Measurements from ENCODE around the gene P3H2. TPM values are rescaled to one million over a fixed set of nuclear protein-coding genes. Genes with fewer than 3 reads are reported as not detected.

Gene P3H2
- polyA plus RNA-seq, 3 donors: 93.0 to 114 (median 105) TPM

DNA sequence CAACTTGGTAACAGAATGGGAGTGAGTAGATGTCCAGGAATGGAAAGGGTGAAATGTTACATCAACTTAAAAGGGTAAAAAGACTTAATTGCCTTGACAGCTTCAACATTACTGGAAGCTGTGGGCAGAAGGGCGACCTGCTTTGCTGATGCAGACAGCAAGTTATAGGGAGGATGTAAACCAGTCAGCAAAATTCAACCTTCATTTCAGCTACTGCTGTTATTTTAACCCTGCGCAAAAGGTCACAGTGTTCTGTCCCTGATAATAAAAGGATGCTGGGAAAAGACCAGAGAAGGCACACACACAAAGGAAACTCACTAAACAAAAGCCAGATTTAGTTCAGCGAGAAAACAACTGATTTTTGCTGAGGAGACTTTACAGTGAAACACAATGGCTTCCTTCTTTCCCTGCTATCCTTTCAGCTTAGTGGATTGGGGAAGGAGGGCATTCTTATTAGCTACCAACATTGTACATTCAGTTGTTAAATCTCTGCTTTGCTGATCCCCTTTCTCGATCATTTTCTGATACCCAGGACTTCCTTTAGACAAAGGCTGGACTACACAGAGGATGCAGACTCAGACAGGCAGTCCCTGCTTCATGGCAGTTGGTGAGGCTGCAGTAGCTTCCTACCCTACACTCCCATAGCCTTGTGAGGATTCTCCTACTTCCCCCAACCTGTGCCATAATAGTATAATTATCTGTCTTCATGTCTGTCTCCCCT is 62.0 kb downstream of the P3H2 start:
- DNase-seq (ENCODE audit: low read depth in 3 of 3, low spot score in 2 of 3): no peak

DNA sequence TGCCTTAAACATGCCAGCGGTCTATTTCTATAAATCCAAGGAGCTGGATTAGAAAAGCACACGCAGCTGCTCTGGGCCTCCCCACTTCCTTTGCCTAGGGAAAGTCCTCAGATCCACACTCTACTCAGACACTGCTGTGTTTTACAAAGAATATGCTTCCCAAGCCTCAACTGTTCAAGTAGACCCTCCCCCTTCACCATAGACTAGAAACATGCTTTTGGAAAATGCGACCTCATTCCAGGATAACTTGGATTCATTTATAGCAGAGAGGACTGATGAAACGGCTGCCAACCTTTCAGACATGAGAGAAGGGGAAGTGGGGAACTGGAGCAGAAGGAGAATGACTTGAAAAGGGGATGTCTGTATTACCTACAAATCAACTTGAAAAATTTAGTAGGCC is 64.0 kb downstream of the P3H2 start:
- DNase-seq (ENCODE audit: low read depth in 3 of 3, low spot score in 2 of 3): no peak

GRCh38 chr3:190055773-190056172 is 64.9 kb downstream of the P3H2 start:
- no peak for DNase-seq (ENCODE audit: low read depth in 3 of 3, low spot score in 2 of 3)

DNA sequence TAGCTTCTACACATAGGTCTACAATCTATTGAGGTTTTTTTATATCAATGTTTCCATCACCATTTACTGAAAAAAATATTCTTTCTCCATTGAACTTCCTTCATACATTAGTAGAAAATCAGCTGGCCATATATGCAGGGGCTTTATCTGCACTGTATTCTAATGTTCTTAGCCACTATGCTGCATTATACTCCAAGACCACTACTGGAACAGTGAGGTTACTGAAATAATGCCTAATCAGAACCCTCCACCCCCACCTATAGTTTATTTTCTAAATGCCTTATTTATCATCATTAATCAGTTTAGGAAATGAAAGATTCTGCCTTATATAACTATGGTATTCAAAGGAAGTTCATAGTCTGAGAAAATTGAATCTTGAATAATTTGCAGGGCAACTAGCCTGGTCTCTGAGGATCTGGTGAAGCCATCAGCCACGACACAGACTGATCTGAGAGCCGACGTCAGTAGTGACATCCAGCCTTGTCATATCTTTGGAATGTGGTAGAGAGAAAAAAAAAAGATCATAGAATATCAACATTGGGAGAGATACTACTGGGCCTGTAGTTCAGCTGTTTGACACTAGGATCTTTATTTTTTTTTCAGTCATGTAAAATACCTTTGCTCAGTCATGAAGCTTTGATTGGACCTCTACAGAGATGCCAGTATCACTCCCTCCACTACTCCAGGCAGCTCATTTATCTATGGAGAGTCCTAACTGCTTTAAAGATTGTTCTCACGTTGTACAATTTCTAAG is 66.6 kb downstream of the P3H2 start:
- DNase-seq (ENCODE audit: low read depth in 3 of 3, low spot score in 2 of 3): no peak

DNA sequence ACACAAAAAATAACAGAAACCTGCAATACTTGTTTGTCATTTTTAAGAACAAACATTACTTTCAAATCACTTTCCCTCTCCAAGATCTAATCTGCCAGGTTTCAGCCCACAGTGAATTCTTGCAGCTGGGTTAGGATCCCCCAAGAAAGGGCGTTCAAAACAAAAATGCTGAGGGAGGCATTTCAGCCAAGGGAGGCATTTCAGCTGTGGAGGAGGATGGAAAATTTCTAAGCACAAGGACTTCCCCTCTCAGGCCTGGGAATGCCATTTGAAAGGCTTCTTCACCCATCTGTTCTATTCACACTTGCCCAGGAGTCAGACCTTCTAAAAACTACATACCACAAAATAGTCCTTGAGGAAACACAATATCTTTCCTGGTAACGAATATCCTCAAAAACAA is 69.1 kb downstream of the P3H2 start:
- no peak for DNase-seq (ENCODE audit: low read depth in 3 of 3, low spot score in 2 of 3)

DNA sequence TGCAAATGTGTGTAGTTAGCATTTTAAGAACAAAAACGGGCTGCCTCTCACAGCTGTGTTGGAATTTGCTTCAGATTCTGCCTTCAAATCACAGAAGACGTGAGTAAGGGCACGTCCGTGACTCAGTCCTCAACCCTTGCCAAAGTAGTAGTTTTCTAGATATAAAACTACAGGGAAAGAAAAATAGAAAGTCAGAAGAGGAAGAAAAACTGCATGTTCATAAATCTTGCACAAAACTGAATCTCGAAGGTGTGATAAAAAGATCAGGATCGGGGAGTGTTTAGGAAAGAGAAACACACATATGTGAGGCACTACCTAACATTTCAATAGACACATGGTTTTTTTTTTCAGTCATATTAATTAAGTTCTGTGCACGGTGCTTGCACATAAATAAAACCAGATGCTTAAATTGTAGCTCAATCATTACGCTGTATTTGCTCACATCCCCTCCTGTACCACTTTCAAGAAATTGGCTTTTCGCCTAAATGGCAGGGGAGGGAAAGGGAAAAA is 71.7 kb downstream of the P3H2 start:
- no peak for DNase-seq (ENCODE audit: low read depth in 3 of 3, low spot score in 2 of 3)

DNA sequence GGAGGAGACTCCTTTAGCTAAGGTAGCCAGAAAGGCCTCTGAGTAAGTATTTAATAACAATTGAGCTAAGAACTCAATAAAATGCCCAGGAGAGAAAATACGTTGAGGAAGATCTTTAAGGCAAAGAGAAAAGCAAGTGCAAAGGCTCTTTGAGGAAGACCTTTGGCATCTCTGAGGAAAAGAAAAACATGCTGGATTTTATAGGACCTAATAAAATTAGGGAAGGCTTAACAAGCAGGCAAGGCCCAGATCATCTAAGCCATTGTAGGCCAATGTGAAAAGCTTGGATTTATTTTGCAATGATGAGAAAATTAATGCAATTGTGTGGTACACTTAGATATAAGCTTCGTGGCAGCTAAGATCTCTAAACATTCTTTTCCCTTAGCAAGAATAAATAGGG is 75.7 kb downstream of the P3H2 start:
- no peak for DNase-seq (ENCODE audit: low read depth in 3 of 3, low spot score in 2 of 3)

DNA sequence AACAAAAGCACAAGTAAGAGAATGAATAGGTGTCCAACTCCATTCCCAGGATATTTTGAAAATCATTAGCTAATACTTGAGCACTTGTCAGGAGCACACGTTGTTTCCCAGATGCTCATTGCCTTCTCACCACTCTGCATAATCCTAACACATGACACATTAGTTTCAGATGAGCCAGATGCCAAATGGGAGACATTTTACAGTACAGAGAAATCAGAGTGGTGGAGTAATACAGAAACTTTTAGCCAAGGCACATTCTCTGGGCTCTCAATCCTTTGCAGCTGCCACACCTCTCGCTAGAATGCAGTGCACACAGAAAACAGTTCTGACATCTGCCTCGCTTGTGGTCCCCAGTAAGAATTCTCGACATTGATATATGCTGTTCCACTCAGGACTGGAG is 76.6 kb downstream of the P3H2 start:
- no peak for DNase-seq (ENCODE audit: low read depth in 3 of 3, low spot score in 2 of 3)

- DNase-seq (ENCODE audit: low read depth in 3 of 3, low spot score in 2 of 3): no peak
These were observed 77.0 kb downstream of the P3H2 start for GRCh38 chr3:190043741-190044140.

DNA sequence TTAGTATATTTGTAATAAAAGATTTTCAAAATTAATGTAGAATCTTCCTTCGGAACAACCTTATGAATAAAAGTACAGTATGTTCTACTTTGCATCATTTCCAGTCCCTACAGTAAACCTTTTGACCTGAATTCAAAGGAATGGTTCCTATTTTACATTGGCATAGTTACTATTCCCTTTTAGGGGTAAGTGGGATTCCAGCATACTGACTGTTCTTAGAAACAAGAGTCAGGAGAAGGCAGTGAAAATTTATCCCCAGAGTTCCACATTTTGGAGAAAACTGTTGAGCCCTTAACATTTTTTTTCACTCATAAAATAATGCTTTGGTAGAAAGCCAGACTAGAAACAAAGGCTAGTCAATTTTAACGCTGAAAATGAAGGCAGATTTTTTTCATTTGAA is 78.1 kb downstream of the P3H2 start:
- no peak for DNase-seq (ENCODE audit: low read depth in 3 of 3, low spot score in 2 of 3)

- DNase-seq (ENCODE audit: low read depth in 3 of 3, low spot score in 2 of 3): no peak
These were observed 79.2 kb downstream of the P3H2 start for GRCh38 chr3:190041333-190042041.

- no peak for DNase-seq (ENCODE audit: low read depth in 3 of 3, low spot score in 2 of 3)
These were observed 80.6 kb downstream of the P3H2 start for GRCh38 chr3:190040145-190040544.

- no peak for DNase-seq (ENCODE audit: low read depth in 3 of 3, low spot score in 2 of 3)
These were observed 82.4 kb downstream of the P3H2 start for GRCh38 chr3:190038050-190038933.

DNA sequence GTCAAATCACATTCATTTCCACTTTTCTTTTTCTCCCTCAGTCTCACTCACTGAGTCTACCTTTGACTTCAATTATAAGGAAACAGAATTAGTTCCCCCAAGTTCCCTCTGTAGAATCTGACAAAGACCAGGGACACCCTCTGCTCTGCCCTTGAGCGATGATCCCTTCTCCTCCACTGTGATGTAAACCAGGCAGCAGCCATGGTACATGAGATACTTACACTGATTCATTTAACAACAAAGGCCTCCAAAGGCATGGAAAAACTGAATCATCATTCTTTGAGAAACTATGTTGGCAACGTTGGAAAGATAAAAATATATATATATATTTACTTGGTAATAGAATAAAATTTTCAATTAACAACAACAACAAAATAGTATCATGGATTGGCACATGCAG is 84.1 kb downstream of the P3H2 start:
- DNase-seq (ENCODE audit: low read depth in 3 of 3, low spot score in 2 of 3): no peak

- no peak for DNase-seq (ENCODE audit: low read depth in 3 of 3, low spot score in 2 of 3)
These were observed 86.3 kb downstream of the P3H2 start for GRCh38 chr3:190034446-190034845.

- no peak for DNase-seq (ENCODE audit: low read depth in 3 of 3, low spot score in 2 of 3)
These were observed 87.8 kb downstream of the P3H2 start for GRCh38 chr3:190032923-190033322.

- DNase-seq (ENCODE audit: low read depth in 3 of 3, low spot score in 2 of 3): no peak
These were observed 88.6 kb downstream of the P3H2 start for GRCh38 chr3:190031887-190032752.

DNA sequence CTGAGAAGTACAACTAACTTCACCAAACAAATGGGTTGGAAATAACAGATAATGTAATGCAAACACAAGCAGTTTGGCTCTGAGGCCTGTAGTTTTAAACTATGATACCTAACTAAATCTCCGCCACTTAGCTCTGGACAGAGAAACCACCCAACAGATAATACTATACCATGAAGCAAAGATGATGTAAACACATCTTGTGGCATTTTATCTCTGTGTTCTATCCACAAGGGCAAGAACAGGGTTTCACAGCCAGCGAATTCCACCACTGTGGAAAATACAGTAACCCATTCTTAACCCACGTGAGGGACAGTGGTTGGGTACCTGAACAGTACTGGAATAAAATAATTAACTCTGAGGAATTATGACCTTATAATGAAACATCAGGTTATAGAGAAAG is 93.6 kb downstream of the P3H2 start:
- DNase-seq (ENCODE audit: low read depth in 3 of 3, low spot score in 2 of 3): no peak

DNA sequence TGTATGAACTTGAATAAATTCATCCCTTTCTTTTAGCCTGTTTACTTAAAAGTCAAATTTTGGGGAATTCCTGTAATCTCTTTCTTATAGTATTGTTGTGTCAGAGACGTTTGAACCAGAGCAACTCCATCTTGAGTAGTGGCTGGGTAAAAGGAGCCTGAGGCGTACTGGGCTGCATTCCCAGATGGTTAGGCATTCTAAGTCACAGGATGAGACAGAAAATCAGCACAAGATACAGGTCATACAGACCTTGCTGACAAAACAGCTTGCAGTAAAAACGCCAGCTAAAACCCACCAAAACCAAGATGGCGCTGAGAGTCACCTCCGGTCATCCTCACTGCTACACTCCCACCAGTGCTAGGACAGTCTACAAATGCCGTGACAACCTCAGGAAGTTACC is 94.5 kb downstream of the P3H2 start:
- DNase-seq (ENCODE audit: low read depth in 3 of 3, low spot score in 2 of 3): no peak

DNA sequence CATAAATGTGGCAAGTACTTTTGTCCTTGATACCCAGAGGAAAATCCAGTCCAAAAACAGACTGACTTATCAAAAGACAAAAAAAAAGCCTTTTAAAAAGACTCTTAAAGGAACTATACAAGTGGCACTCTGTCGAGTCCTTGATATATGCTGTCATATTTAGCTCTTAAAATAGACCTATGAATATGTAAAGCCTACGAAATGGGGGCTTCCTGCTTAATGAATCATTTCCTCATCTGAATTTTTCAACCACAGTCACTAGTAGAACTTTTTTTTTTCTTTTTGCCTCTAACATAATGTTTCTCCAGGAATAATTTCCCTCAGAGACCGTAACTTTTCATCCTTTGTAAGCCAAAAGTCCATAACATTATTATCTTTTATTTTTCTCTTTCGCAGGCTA is 95.8 kb downstream of the P3H2 start:
- DNase-seq (ENCODE audit: low read depth in 3 of 3, low spot score in 2 of 3): no peak

All from right renal cortex interstitium (tissue), 3 donors.